HEK293T (cell line): ENCODE results near the gene WSB2.

ENCODE experiments used
- FOXA1 ChIP-seq: fragments of 450-650 bp; IDR thresholded peaks from 2 replicates; pipeline ENCODE4 v1.6.1; 2016; ENCODE audit warnings: mild to moderate bottlenecking
- FOXK2 ChIP-seq: fragments of 450-650 bp; IDR thresholded peaks from 2 replicates; pipeline ENCODE4 v1.6.1; 2016; ENCODE audit warnings: mild to moderate bottlenecking
- FOXM1 ChIP-seq: fragments of 450-650 bp; IDR thresholded peaks from 2 replicates; pipeline ENCODE4 v1.6.1; 2017; ENCODE audit warnings: mild to moderate bottlenecking, borderline replicate concordance
- HDGF ChIP-seq: fragments of 450-650 bp; IDR thresholded peaks from 2 replicates; pipeline ENCODE4 v1.6.1; 2017; ENCODE audit warnings: antibody characterized with exemption, borderline replicate concordance
- SP1 ChIP-seq: fragments of 450-650 bp; IDR thresholded peaks from 2 replicates; pipeline ENCODE4 v1.6.1; 2017
- SUZ12 ChIP-seq: fragments of 450-650 bp; IDR thresholded peaks from 2 replicates; pipeline ENCODE4 v1.6.1; 2016; ENCODE audit warnings: mild to moderate bottlenecking
- TARDBP ChIP-seq: fragments of 450-650 bp; IDR thresholded peaks from 2 replicates; pipeline ENCODE4 v1.6.1; 2016
- TF ChIP-seq, protein P1 (sequence below): fragments of 450-650 bp; IDR thresholded peaks from 2 replicates; pipeline ENCODE4 v1.6.1; 2016

DNA sequence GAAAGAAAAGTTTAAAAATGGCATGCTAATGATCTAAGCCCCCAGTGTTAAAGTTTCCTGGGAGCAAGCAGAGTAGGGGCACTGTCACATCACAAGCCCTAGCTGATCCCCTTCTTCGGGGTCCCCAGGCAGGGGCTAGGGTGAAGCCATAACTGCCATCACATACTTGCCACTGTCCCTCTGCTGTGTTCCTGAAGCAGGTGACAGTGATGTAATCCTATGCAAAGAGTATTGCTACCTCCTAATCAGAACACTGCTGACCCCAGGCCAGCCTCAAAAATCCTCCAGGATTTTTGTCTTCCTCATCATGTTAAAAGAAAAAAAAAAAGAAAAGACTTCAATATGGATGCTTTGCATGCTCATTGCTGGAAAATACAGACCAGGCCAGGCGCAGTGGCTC, 45.7 kb downstream of the WSB2 start:
- TF ChIP-seq FOXK2 (no peak), FOXA1 (no peak), TARDBP (no peak), SP1 (no peak), SUZ12 (no peak), HDGF (no peak), FOXM1 (no peak)
- TF ChIP-seq, protein P1, sequence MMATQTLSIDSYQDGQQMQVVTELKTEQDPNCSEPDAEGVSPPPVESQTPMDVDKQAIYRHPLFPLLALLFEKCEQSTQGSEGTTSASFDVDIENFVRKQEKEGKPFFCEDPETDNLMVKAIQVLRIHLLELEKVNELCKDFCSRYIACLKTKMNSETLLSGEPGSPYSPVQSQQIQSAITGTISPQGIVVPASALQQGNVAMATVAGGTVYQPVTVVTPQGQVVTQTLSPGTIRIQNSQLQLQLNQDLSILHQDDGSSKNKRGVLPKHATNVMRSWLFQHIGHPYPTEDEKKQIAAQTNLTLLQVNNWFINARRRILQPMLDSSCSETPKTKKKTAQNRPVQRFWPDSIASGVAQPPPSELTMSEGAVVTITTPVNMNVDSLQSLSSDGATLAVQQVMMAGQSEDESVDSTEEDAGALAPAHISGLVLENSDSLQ = no peak
